Measurements from ENCODE around the gene SCAI.
"Not testable (repeated sequence)": the region's sequence is repeated elsewhere in the genome, so short reads cannot be mapped to it uniquely, and the experiment has no call there.

Gene SCAI

DNA sequence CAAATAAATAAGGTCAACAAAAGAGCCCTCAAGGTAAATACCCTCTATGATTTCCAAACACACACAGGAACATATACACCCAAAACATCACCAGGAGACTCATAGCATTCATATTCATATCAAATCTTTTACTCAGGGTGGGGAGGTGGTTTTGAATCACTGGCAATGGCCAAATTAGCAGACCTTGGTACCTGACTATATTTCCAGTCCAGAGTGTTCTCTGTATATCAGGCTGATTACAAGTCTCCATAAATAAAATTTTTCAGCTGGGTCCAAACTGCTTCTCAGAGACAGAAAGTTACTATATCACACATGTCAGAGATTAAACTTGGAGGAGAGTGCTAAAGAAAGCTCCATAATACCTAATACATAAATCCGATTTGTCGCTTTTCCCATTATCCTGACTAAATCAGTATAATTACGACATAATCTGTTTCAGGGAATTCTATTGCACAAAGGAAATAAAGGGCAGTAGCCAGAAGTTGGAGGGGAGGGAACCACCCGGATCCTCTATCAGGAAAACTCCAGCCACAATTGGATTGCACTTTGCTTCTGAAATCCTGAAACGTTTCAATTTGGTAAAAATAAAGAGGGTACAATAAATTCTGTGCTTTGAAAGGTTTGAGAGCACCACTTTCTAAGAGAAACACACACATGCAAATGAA, 195.5 kb downstream of the SCAI start:
- DNase-seq (ENCODE audit: low read depth), result no peak

DNA sequence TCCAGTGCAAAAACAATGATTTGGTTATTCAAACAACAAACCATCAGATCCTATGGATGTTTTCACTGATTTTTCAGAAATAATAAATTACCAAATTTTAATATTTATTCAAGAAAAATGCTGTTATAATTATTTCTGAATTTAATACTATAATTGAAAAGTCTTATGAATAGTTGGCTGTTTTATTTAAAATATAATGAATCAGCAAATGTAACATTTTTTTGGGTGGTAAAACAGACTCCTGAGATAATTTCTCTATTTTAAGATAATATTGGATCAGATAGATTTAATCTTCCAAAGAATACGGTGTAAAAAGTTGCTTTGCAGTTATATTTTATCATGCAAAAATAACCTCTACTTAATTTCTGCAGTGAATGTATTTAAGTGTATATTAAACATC, 197.2 kb downstream of the SCAI start:
- DNase-seq (ENCODE audit: low read depth), result no peak

- peak; percentile 30 for DNase-seq (ENCODE audit: low read depth)
Measured at GRCh38 chr9:124941679-124942561, 201.4 kb downstream of the SCAI start.

GRCh38 chr9:124940894-124941678, 202.2 kb downstream of the SCAI start, which contains the start of gene GOLGA1:
Gene GOLGA1 (minus strand): TSS chr9:124941083. CDS start chr9:124938711, 2,372 bp downstream.
- peak; percentile 89 for DNase-seq (ENCODE audit: low read depth)

DNA sequence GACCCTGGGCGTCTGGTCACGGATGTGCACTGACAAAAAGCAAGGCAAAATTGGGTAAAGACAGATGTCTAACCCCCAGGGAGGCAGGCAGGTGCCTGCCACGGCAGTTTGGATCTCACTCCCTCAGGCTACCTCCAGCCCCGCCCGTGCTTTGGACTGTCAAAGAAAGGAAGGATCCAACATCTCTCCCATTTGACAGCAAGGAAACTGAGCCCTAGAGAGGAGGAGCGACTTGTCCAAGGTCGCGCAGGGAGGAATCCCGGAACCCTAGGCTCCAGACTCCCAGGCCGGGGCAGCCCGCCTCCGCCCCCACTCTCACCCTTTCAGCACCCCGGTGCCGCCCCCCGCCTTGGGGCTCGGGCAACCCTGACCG, 202.8 kb downstream of the SCAI start:
- no peak for DNase-seq (ENCODE audit: low read depth)

DNA sequence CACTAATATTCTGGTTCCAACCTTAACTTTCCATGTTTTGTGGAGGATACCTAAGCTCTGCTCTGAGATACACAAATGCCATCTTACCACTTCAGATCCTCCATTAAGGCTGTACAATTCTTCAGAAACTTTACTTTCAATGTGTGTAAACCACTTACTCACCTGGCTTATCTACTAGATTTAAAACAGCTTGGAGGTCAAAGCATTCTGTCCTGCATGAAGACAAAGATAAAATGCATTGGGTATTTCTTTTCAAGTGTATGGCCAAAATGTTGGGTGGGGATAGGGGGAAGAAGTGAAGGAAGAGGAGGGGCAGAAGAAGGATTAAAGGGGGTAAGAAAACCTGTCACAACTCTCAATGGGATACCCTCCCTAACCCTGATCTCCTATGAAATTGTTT, 203.4 kb downstream of the SCAI start:
- no peak for DNase-seq (ENCODE audit: low read depth)

GRCh38 chr9:124934290-124934689, 209.0 kb downstream of the SCAI start:
- DNase-seq (ENCODE audit: low read depth), result no peak

DNA sequence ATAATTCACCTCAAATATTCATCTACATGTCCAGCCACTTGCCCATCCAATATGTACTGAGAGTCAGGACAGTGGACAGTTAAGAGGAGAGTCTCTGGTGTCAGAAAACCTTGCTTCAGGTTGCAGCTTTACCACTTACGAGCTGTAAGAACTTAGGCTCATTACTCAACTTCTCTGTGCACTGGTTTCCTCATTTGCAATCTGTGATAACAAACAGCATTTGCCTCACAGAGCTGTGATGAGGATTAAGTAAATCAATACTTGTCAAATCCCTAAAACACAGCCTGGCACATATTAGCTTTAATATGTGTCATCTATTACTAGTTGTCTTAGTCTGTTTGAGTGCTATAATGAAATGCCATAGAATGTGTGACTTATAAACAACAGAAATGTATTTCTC, 211.0 kb downstream of the SCAI start:
- no peak for DNase-seq (ENCODE audit: low read depth)

- no peak for DNase-seq (ENCODE audit: low read depth)
Measured at GRCh38 chr9:124929464-124929863, 213.9 kb downstream of the SCAI start.

- no peak for DNase-seq (ENCODE audit: low read depth)
Measured at GRCh38 chr9:124928116-124928515, 215.2 kb downstream of the SCAI start.

DNA sequence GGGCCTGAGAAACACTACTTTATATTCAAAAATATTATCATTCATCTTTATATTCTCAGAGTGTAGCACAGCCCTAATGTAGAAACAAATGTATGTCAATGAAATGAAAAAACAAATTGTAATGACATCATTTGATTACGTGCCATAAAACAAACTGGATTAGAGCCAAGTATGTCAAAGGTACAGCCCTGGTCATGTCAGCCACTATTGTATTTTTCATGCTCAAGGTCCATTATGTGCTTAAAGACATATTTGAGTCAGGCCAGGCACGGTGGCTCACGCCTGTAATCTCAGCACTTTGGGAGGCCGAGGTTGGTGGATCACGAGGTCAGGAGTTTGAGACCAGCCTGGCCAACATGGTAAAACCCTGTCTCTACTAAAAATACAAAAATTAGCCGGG, 222.9 kb downstream of the SCAI start:
- not testable (repeated sequence) for DNase-seq (ENCODE audit: low read depth)

- no peak for DNase-seq (ENCODE audit: low read depth)
Measured at GRCh38 chr9:124914753-124915405, 228.4 kb downstream of the SCAI start.

- no peak for DNase-seq (ENCODE audit: low read depth)
Measured at GRCh38 chr9:124913378-124913777, 229.9 kb downstream of the SCAI start.

DNA sequence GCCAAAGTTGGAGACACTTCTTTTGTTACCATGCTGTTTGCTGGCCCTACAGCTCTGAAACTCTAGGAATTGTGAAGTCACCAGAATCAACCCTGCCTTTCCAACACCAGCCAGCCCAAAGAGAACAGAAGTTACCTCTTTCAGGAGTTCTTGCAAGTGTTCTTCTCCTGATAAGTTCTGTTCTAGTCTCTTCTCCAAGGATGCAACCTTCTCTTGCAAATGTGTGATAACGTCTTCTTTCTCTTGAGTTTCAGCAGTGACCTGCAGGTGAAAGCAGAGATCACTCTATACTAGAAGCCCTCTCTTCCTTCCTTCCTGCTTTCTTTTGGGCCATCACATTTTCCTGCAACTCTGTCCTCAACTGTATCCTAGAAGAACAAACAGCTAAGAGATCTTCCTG, 231.6 kb downstream of the SCAI start:
- no peak for DNase-seq (ENCODE audit: low read depth)

DNA sequence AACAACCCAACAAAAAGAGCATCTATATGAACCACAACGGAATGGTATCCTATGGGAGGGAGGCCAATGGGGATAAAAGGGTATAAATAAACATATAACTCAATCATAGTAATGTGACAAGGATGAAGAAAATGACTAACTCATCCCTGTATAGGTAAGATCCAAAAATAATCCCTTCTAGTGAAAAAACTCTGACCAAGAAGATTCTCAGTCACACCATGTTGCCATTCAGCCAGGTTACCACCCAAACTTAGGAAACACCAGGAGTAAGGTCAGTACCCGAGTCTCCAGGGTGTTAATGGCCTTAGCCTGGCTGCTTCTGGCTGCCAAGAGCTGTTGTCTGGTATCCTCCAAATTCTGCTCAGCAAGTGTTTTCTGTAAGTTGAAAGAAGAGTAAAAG, 235.2 kb downstream of the SCAI start:
- DNase-seq (ENCODE audit: low read depth), result no peak

DNA sequence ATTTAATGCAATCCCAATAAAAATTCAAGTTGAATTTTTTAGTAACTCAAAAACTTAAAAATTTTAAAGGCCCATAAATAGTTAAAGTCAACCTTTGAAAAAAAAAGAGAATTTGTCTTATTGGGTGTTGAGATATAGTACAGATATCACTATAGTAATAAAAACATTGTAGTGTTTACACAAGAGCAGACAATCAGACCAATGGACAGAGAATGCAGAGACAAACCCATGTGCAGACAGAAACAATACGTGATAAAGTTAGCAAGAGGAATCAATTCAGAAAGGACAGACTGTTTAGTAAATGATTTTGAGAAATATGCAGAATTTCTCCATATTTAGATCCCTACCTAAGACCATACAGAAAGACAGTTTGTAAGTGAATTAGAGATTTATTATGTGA, 236.4 kb downstream of the SCAI start:
- no peak for DNase-seq (ENCODE audit: low read depth)

DNA sequence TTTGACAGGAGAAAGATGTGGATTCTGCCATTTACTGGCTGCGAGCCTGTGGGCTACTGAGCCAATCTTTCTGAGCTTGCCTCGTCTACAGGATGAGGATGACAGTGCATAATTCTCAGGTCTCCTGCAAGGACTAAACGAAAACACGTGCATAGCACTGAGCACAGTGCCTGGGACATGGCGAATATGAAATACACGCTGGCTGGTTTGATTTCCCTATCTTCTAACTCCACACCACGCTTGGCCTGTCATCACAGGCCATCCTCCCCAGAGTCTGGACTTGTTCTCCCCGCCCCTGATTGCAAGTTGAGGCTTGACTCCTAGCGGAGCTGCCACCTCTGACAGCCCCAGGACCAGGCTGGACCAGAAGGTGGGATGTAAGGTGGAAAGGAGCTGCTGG, 243.5 kb downstream of the SCAI start:
- DNase-seq (ENCODE audit: low read depth), result no peak

DNA sequence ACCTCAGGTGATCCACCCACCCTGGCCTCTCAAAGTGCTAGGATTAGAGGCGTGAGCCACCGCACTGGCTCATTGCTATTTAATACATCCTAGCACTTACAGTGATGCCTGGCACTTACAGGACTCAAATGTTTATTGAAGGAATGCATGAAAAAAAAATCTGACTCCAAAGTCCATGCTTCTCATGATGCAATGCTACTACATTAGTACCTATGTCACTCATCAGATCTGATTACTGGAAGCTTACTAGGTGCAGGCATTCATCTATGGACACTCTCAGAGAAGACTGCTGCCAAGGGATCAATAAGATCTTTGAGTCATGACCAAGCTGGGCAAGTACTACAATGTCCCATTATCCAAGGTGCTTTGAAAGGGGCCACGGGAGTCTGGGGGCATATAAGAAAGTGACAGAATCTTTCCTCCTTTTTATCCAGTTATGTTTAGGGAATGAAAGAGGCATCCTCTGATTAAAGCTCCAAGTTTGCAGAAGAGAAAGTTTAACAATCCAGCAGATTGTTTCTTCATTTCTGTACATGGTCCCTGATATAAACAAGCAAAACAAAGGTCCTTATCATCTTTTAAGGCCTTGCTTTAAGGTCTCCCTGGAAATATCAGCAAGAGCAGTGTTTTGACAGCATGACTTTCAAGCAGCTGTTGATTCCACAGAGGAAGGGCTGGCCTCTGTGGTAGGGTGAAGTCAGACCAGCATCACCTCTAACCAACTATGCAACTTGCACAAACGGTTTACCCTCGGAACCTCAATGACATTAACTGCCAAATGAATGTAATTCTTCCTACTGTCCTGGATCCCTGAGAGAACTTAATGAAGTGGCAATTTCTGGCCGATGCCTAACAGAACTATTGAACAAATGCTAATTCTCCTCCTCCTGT, 245.5 kb downstream of the SCAI start:
- no peak for DNase-seq (ENCODE audit: low read depth)

GRCh38 chr9:124894741-124895170, 248.6 kb downstream of the SCAI start:
- no peak for DNase-seq (ENCODE audit: low read depth)

DNA sequence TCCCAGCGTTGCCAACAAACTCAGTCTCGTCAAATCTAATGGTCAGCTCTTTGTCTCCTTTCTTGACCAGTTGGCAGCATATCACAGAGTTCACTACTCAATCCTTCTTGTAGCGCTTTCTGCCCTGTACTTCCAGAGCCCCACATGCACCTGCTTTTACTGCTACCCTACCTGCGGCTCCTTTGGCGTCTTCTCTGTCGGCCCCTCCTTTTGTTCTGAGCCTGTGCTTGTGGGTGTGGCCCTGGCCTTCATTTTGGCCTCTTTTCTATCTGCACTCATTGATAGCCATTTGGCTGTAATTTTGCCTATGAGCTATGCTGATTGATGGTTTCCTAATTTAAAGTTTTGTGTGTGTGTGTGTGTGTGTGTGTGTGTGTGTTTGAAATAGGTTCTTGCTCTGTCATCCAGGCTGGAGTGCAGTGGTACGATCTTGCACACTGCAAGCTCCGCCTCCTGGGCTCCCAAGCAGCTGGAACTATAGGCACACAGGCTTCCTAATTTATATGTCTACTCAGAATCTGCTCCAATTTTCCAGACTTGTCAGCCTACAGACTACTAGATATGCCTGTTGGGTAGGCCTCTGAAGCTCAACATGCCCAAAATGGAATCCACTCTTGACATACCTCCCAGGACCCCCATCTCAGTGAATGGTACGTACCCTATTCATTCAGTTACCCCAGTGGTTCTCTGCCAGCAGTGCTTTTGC, 249.1 kb downstream of the SCAI start:
- DNase-seq (ENCODE audit: low read depth), result no peak
